HG02840 (cell line): ENCODE data around the gene COL6A1.

Experiments
- ATAC-seq: cut with Tn5 transposase; IDR thresholded peaks from one replicate; pipeline ENCODE4 v1.9.1; 2021; ENCODE audit warnings: mild to moderate bottlenecking, moderate library complexity, moderate number of reproducible peaks; ENCODE audit not compliant: unreplicated experiment, low FRiP score

The COL6A1 gene, protein sequence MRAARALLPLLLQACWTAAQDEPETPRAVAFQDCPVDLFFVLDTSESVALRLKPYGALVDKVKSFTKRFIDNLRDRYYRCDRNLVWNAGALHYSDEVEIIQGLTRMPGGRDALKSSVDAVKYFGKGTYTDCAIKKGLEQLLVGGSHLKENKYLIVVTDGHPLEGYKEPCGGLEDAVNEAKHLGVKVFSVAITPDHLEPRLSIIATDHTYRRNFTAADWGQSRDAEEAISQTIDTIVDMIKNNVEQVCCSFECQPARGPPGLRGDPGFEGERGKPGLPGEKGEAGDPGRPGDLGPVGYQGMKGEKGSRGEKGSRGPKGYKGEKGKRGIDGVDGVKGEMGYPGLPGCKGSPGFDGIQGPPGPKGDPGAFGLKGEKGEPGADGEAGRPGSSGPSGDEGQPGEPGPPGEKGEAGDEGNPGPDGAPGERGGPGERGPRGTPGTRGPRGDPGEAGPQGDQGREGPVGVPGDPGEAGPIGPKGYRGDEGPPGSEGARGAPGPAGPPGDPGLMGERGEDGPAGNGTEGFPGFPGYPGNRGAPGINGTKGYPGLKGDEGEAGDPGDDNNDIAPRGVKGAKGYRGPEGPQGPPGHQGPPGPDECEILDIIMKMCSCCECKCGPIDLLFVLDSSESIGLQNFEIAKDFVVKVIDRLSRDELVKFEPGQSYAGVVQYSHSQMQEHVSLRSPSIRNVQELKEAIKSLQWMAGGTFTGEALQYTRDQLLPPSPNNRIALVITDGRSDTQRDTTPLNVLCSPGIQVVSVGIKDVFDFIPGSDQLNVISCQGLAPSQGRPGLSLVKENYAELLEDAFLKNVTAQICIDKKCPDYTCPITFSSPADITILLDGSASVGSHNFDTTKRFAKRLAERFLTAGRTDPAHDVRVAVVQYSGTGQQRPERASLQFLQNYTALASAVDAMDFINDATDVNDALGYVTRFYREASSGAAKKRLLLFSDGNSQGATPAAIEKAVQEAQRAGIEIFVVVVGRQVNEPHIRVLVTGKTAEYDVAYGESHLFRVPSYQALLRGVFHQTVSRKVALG

DNA sequence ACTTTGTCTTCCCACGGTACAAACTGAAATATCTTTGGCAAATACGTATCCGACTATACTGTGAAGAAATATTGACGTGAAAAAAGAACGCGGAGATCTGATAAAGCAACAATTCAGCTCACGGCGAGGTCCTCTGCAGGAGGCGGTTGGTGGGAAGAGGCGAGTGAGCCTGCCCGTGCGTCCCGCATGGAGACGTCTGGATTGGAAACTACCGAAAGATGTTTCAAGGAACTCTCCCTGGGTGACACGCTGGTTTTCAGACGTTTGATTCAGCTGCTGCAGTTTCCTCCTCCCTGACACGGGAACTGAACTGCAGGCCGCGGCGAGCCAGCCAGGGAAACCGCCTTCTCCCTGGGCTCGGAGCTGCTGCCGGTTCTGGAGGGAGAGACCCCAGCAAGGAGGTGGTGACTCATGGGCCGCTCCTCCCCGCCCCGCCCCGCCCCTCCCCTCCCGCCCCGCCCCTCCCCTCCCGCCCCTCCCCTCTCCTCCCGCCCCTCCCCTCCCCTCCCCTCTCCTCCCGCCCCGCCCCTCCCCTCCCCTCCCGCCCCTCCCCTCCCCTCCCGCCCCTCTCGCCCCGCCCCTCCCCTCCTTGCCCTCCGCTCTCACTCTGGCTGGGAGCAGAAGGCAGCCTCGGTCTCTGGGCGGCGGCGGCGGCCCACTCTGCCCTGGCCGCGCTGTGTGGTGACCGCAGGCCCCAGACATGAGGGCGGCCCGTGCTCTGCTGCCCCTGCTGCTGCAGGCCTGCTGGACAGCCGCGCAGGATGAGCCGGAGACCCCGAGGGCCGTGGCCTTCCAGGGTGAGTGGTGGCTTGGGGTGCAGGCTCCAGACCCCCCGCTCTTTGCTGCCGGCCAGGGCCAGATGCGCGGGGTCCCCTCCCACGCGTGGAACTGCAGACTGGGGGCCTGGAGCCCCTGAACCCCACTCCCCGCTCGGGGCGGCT is at the start of gene COL6A1:
COL6A1 (plus strand) TSS at position 620 of the 941 bp plus-strand sequence; CDS start at position 701, 81 bp downstream.
- no peak for ATAC-seq

DNA sequence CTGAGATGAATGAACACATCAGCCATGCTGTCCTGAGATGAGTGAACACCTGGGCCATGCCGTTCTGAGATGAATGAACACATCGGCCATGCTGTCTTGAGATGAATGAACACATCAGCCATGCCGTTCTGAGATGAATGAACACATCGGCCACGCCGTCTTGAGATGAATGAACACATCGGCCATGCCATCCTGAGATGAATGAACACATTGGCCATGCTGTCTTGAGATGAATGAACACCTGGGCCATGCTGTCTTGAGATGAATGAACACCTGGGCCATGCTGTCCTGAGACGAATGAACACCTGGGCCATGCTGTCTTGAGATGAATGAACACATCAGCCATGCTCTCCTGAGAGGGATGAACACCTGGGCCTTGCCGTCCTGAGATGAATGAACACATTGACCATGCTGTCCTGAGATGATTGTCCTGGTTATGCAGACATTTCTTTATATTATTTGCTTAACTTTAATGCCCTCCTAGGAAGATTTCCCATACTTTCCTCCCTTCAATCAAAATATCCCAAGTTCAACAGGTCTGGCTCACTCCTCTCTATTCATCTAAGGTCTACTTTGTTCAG is 48.6 kb upstream of the COL6A1 start:
- ATAC-seq = no peak

DNA sequence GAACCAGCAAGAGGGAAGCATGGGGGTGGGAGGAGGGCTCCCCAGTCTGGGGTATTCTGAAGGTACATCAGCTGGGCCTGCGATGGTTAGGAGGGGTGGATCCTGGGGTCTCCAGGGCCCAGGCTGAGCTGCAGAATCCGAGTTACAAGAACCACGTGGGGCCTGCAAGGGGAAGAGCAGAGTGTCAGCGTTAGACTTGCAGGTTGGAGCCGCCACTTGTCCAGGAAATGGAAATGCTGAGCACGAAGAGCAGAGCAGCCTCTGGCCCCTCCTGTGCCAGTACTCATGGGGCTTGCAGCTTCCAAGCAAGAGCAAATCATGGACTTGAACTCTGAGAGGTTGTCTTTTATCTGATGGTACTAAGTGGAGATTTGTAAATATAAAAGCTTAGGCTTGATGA is 47.5 kb upstream of the COL6A1 start:
- ATAC-seq = no peak

DNA sequence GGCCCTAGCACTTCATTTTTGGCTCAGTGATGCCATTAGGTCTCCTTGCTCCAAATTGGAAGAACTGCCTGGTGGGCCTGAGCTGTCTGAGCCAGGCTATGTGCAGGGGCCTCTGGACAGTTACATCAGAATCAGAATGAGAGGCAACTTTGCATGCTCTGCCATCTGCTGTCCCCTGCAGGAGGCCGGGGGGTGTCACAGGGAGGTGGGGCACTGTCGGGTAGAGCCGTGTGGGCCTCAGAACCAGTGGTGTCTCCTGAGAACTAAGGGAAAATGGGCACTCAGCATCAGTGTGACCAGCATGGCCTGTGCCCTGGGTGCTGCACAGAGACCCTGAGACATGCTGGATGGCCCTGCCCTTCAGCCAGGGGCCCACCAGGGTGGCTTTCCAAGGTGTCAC is 47.0 kb upstream of the COL6A1 start:
- no peak for ATAC-seq

DNA sequence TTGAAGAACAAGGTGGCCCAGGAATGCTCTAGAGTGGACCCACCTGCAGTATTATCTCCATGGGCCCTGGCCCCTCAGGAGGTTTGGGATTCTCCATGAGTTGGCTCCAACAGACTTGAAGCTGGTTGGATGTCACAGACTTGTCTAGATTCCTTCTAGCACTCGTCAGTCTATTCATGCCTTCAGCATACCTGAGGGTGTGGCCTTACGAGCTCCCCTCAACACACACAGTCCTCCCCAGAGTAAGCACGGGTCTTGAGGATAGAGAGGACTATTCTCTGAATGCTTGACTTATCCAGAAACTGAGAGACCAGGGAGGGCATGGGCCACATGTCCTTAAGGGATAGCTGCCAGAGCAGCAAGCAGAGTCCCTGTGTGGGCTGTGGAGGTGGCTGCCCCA is 45.9 kb upstream of the COL6A1 start:
- no peak for ATAC-seq

DNA sequence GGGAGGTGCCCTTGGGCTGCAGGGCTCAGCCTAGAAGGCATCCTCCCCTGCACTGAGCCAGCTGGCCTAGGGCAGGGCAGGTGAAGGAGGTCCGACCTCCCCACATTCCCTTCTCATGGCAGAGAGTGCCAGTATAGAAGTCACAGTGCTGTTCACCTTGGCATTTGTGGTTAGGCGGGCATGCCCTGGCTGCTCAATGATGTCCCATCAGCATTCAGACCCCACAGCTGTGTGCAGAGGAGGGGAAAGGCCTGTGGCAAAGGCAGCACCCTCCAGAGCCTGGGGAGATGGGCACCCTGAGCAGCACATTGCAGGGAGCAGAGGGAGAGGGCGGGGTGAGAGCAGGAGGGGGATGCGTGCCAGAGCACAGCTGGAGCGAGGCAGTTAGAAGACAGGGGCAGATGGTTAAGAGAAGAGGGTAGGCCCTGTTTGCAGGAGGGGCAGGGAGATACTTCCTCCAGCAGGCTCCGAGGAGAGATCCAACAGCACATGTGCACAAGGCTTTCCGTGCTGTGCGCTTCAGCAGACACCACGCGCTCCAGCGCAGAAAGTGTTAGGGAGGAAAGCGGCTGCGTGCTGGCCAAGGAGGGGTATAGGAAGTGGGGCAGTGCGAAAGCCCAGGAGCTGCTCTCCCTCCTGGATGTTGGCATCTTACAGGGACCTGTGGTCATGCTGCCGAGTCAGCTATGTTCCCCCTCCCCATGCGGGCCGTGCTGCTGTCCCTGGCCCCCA is 43.7 kb upstream of the COL6A1 start:
- ATAC-seq = no peak

DNA sequence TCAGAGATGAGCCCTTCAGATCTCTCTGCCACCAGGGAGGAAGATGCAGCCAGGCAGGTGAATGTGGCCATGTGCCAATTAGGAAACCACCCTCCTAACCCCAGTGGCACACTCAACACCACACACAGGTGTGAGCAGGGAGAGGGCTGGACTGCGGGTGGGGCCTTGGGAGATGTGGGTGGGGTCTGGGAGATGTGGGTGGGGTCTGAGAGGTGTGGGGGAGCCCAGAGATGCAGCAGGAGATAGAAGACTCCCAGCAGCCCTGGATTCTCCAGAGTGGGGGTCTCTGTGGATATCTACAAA is 43.2 kb upstream of the COL6A1 start:
- no peak for ATAC-seq

DNA sequence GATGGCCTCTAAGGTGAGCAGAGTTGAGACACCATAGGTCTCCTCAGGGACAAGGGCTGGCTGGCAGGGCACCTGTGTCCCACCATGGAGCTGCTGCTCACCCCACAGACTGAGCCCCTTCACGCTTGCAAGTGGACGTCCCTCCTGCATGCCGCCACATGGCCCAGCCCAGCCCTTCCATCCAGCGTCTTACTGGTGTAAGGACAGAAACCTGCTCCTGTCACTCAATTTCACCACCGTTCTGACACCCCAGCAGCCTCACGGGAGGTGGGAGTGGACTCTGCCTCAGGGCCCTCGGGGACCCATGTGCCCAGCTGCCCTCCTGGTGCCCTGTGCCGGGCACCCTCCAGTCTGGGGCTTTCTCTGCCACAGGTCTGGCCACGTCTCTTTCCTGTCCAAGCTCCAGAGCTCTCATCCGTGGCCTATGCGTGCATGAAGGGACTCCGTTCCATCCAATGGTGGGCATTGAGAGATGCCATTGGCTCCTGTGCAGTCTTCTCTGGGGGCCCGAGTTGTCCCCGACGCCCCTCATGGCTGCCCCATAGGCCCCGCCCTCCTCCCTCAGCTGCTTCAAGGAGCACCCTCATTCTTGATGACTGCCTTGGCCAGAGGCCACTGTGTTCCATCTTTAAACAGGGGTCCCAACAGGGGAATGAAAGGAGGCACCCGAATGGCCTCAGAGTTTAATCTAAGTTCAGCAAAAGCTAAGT is 42.6 kb upstream of the COL6A1 start:
- no peak for ATAC-seq

DNA sequence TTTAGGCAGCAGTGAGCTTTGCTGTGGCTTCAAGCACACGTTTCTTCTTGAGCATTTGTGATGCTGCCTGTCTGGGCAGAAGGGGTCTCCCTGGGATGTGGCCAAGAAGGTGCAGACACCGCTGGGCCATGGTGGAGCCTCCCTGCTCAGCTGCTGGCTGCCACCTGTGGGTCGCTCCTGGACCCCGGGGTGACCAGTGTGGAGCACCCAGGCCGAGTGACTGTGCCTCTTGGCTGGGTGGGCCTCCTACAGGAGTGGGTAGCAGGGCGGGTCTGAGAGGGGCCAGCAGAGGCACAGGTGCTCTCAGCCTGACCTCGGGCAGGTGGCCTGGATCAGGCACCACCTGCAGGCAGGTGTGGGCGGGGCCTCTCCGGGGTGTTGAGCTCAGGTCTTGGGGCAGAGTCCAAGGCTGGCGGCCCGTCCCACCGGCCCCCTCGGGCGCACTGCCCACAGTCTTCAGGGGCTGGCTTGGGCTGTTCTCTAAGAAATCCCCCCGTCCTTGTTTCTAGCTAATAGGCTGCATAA is 42.0 kb upstream of the COL6A1 start:
- ATAC-seq = no peak

DNA sequence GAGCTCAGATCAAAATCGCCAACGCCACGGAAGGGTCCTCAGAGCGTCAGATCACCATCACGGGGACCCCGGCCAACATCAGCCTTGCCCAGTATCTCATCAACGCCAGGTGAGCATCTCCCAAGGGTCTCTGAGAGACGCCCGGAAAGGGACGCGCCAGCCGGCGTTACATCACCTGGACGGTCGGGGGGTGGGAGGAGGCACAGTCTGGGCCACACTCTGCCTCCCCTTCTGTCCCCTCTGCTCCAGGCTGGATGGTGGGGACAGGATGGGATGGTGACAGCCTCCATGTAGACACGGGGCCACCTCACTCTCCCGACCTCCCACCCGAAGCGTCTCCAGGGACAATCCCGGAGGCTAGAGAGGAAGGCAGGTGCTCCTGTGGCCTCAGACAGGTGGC is 41.5 kb upstream of the COL6A1 start:
- no peak for ATAC-seq

DNA sequence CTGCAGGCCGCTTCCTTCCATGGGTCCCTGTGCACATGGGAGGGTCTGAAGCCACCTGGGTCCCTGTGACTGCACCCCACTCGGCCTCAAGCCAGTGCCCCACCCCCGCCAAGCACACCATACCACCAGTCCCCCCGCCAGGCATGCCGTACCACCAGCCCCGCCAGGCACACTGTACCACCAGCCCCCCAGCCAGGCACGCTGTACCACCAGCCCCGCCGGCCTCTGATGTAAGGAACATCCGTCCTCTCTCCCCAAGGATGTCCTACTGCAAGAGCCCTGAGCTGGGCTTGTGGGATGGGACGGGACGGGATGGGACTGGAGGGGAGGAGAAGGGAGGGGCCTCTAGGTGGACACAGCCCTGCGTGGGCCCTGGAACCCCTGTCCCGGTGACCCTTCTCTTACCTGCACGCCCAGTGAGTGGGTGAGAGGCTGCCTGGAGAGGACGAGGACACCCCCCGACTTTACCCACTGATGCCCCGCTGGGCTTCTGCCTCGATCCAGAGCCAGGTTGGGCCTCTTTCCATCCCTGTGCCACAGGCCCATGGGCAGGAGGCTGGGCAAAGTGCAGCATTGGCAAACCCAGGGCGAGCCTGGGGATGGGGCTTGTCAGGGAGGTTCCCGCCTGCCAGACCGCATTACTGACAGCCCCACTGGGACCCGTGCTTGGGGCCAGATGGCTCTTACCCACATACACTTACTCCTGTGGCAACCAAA is 40.8 kb upstream of the COL6A1 start:
- ATAC-seq = no peak

DNA sequence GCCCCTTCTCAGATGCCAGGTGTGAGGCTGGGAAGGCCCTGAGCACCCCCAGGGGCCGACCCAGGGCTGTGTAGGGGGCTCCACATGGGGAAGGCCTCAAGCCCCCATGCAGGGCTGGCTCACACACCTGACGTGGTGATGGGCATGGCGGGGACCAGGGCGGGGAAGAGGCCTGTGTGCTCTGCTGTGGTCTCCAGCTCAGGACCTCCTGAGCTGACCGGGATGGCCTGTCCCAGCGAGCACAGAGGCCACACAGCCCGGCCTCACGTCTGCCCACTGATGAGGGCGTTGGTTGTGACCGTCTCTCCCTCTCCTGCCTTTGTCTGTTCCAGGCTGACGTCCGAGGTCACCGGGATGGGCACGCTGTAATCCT is 40.2 kb upstream of the COL6A1 start:
- no peak for ATAC-seq

DNA sequence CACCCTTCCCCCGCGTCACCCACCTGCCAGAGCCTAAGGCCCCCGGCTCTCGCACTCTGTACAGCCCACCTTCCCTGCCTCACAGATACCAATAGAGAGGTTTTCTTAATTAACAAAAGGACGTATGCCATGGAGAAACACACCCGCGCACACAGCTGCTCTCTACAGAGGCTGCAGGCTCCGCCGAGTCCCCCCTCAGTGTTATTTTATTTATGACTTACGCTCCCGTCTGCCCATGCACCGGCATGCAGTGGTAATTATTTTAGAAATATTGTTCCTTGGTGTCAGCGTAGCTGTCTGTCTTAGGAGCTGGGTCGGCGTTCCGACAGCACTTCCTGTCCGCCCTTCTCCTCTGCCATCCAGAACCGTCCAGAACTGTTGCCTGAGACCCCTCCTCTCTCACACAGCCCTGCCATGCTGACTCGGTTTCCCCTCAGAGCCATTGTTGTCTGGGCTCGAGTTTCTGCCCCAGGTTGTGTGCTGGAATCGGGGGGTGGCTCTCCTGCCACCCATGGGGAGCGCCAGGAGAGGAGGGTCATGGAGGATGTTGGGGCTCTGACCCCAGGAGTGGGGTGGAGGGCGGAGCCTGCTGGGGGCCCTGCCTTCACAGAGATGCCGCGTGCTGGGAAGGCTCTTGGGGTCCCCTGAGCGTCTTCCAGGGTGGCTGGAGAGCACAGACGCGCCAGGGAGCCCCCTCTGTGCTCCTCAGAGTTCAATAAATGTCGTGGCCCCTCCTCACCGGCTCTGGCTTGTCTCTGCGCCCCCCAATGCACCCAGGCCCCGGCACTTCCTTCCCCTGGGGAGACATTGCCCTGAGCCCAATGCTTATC is 39.6 kb upstream of the COL6A1 start:
- ATAC-seq = no peak

DNA sequence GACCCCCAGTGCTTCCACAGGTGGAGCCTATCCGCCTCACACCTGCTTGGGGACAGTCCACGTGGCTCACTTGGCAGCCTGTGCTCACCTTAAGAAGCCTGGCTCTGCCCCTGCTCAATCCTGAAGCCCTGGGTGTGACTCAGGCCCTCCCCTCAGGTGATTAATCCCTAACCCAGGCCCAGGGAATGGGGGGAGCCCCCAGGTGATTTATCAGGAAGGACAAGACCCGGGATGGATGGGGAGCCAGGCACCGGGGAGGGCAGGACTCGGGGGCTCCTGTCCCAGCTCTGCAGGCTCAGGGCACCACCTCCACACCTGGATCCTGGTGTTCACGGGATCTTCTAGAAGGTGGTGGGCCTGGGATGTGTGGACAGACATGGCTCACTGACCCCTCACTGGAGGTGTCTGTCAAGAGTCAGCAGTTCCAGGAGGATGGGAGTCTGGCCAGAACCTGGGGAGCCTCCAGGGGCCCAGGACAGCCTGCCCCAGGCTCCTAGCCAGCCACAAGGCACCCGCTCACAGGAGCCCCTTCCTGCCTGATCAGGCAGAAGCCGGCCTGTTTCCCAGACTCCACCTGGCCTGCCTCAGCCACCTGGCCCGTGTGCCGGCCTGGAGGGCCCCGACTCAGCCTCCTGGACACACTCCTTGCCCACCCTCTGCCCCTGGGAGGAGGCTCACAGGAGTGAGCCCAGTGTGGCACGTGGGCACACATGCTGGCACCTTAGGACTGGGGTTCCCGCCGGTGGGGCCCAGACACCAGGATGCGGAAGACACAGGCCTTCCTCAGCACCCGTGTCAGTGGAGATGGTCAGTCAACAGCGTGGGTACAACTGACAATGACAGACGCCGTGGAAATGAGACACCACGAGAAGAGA is 38.6 kb upstream of the COL6A1 start:
- ATAC-seq = no peak

DNA sequence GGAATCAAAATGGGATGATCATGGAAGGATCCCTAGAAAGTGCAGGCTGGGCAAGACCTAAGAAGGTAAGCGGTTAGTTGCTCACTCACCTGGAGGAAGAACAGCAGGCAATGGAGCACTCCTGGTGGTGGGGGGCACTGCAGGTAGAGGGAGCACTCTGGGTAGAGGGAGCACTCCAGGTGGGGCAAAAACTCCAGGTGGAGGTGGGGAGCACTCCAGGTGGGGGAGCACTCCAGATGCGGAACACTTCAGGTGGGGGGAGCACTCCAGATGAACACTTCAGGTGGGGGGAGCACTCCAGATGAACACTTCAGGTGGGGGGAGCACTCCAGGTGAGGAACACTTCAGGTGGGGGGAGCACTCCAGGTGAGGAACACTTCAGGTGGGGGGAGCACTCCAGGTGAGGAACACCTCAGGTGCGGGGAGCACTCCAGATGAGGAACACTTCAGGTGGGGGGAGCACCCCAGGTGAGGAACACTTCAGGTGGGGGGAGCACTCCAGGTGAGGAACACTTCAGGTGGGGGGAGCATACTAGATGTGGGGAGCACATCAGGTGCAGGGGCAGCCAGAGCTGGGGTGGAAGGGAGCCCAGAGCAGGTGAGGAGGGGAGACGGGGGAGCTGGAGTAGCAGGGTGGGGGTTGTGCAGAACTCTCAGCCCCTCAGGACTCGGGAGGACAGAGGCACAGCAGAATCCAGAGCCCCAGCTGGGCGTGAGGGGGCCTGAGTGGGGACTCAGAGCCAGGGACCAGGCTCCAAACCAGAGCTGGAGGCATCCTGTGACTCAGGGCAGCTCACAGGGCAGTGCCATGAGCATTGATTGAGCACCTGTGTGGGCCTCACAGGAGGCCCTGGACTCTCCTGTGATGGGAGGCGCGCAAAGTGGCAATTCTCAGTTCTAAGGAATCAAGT is 37.7 kb upstream of the COL6A1 start:
- ATAC-seq = no peak
